HepG2 (cell line): ENCODE measurements around the gene PLEKHB1. TPM values are rescaled to one million over a fixed set of nuclear protein-coding genes. Genes with fewer than 3 reads are reported as not detected.
A peak's percentile ranks its signal among the peaks of the same experiment; 100 is the strongest.

ENCODE experiments used
- BRD4 ChIP-seq: sonication (generic); formaldehyde crosslinking; IDR thresholded peaks from 2 replicates; pipeline ENCODE4 v1.4.0; 2020; ENCODE audit warnings: missing genetic modification reagents
- DMAP1 ChIP-seq: IDR thresholded peaks from 2 replicates; pipeline ENCODE4 v1.6.1; 2016
- KAT8 ChIP-seq: IDR thresholded peaks from 2 replicates; pipeline ENCODE4 v1.6.1; 2016; ENCODE audit warnings: missing genetic modification reagents, missing compliant biosample characterization
- KLF15 ChIP-seq: sonication (generic); formaldehyde crosslinking; IDR thresholded peaks from 2 replicates; pipeline ENCODE4 v1.8.1; 2023; ENCODE audit warnings: borderline replicate concordance, mild to moderate bottlenecking, inconsistent platforms, missing genetic modification reagents, mixed read lengths
- MAFK ChIP-seq, 2 experiments: IDR thresholded peaks in 1 of 2; conservative IDR thresholded peaks in 1 of 2; 2 replicates each; pipeline ENCODE4 v1.6.1; 2011; ENCODE audit warnings: improper control_type of control experiment in 2 of 2, low read length in 2 of 2
- MXD3 ChIP-seq: IDR thresholded peaks from 2 replicates; pipeline ENCODE4 v1.6.1; 2016; ENCODE audit warnings: mild to moderate bottlenecking, missing biosample characterization, missing genetic modification reagents
- MYC ChIP-seq: sonication (generic); formaldehyde crosslinking; IDR thresholded peaks from 2 replicates; pipeline ENCODE4 v1.9.0; 2021; ENCODE audit warnings: missing genetic modification reagents, borderline replicate concordance
- NCOA2 ChIP-seq: sonication (generic); formaldehyde crosslinking; IDR thresholded peaks from 2 replicates; pipeline ENCODE4 v1.8.0; 2022; ENCODE audit warnings: inconsistent platforms
- POLR2G ChIP-seq: fragments of 200-400 bp; formaldehyde crosslinking; IDR thresholded peaks from 2 replicates; pipeline ENCODE4 v1.6.1; 2018; ENCODE audit warnings: mild to moderate bottlenecking, low read depth, low read length, moderate library complexity
- REXO4 ChIP-seq: sonication (generic); formaldehyde crosslinking; IDR thresholded peaks from 2 replicates; pipeline ENCODE4 v1.8.0; 2022; ENCODE audit warnings: missing genetic modification reagents, mild to moderate bottlenecking, borderline replicate concordance
- SMC3 ChIP-seq: IDR thresholded peaks from 2 replicates; pipeline ENCODE4 v1.6.1; 2011; ENCODE audit warnings: low read length, improper control_type of control experiment
- SOX5 ChIP-seq: IDR thresholded peaks from 2 replicates; pipeline ENCODE4 v1.6.1; 2016; ENCODE audit warnings: borderline replicate concordance
- SRF ChIP-seq: IDR thresholded peaks from 2 replicates; pipeline ENCODE4 v1.6.1; 2011; ENCODE audit warnings: mild to moderate bottlenecking, low read depth, low read length, moderate library complexity
- TRAFD1 ChIP-seq: sonication (generic); formaldehyde crosslinking; IDR thresholded peaks from 2 replicates; pipeline ENCODE4 v1.5.1; 2020; ENCODE audit warnings: missing genetic modification reagents, mild to moderate bottlenecking, borderline replicate concordance
- ZGPAT ChIP-seq: IDR thresholded peaks from 2 replicates; pipeline ENCODE4 v1.6.1; 2016; ENCODE audit warnings: mild to moderate bottlenecking
- ZNF235 ChIP-seq: sonication (generic); formaldehyde crosslinking; IDR thresholded peaks from 2 replicates; pipeline ENCODE4 v1.8.1; 2023; ENCODE audit warnings: mild to moderate bottlenecking, missing genetic modification reagents, borderline replicate concordance
- ZNF318 ChIP-seq: sonication (generic); formaldehyde crosslinking; IDR thresholded peaks from 2 replicates; pipeline ENCODE4 v1.4.0; 2020; ENCODE audit warnings: mild to moderate bottlenecking, missing genetic modification reagents
- ZNF747 ChIP-seq: sonication (generic); formaldehyde crosslinking; IDR thresholded peaks from 2 replicates; pipeline ENCODE4 v1.8.1; 2023; ENCODE audit warnings: missing genetic modification reagents, mild to moderate bottlenecking, borderline replicate concordance
- polyA plus RNA-seq, 8 experiments: library from polyadenylated mRNA; depleted of rRNA in 3 of 8; stranded (reverse) in 7 of 8; unstranded in 1 of 8; fragments of >200 nt; fragmentation: Illumina TruSeq in 4 of 8; extraction: Trizol in 4 of 8; gene quantifications; 2 replicates each; pipeline versions ENCODE4 v1.2.1 to v1.2.3, GENCODE V29; 2011 to 2016; ENCODE audit warnings: low read depth in 4 of 8, missing spikeins in 1 of 8, mixed read lengths in 1 of 8; ENCODE audit not compliant: insufficient read depth in 1 of 8
- total RNA-seq, 5 experiments: library from RNA; depleted of rRNA; stranded (reverse); fragments of >200 nt; fragmentation: Illumina TruSeq; extraction: Trizol; gene quantifications; 2 replicates each; pipeline ENCODE4 v1.2.3, GENCODE V29; 2016; ENCODE audit warnings: low read depth in 1 of 5

The PLEKHB1 gene
- total and polyA plus RNA-seq, 2 of the 13 experiments (the other 11 are each of a cell fraction or from before 2014, with no cell fraction given): 68.0 to 99.3 TPM

GRCh38 chr11:73652046-73652730 lies 5.8 kb downstream of the PLEKHB1 start (continued):
- TF ChIP-seq ZNF318 (CRISPR knock-in tag) (no peak), MAFK (conservative IDR thresholded peaks at IDR 0.05 in 1 of 2, IDR thresholded peaks at IDR 0.05 in 1 of 2; ENCODE audit: low read length in 2 of 2) (no peak), MXD3 (CRISPR knock-in tag) (peak; percentile 51; the same call in 1 of the 2 replicates), ZNF747 (CRISPR knock-in tag) (no peak), DMAP1 (CRISPR knock-in tag) (peak; percentile 93), REXO4 (CRISPR knock-in tag) (no peak), TRAFD1 (CRISPR knock-in tag) (no peak), ZGPAT (CRISPR knock-in tag) (peak; percentile 64), BRD4 (CRISPR knock-in tag) (peak; percentile 21; the same call in 1 of the 2 replicates), SRF (no peak), POLR2G (peak; percentile 71; the same call in 1 of the 2 replicates), SMC3 (no peak), NCOA2 (CRISPR knock-in tag) (peak; percentile 83), SOX5 (peak; percentile 59; the same call in 1 of the 2 replicates), KLF15 (CRISPR knock-in tag) (no peak), KAT8 (CRISPR knock-in tag) (no peak), ZNF235 (CRISPR knock-in tag) (no peak), MYC (CRISPR knock-in tag) (peak; percentile 96)
